PC-9 (cell line): ENCODE results near the gene RNU7-1.

Source experiments
- EZH2 ChIP-seq: fragments of 200-600 bp; sonication (generic); IDR thresholded peaks from 2 replicates; pipeline ENCODE4 v1.8.0; 2017; ENCODE audit warnings: antibody characterized with exemption, low read depth
- TF ChIP-seq, protein P1 (sequence below): fragments of 200-600 bp; sonication (generic); conservative IDR thresholded peaks from 2 replicates; pipeline ENCODE4 v1.6.1; 2017; ENCODE audit warnings: mixed run types, antibody characterized with exemption, mild to moderate bottlenecking, moderate library complexity

- TF ChIP-seq, protein P1, sequence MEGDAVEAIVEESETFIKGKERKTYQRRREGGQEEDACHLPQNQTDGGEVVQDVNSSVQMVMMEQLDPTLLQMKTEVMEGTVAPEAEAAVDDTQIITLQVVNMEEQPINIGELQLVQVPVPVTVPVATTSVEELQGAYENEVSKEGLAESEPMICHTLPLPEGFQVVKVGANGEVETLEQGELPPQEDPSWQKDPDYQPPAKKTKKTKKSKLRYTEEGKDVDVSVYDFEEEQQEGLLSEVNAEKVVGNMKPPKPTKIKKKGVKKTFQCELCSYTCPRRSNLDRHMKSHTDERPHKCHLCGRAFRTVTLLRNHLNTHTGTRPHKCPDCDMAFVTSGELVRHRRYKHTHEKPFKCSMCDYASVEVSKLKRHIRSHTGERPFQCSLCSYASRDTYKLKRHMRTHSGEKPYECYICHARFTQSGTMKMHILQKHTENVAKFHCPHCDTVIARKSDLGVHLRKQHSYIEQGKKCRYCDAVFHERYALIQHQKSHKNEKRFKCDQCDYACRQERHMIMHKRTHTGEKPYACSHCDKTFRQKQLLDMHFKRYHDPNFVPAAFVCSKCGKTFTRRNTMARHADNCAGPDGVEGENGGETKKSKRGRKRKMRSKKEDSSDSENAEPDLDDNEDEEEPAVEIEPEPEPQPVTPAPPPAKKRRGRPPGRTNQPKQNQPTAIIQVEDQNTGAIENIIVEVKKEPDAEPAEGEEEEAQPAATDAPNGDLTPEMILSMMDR: no peak
- TF ChIP-seq EZH2: no peak
These were observed 17.1 kb downstream of the RNU7-1 start for GRCh38 chr12:6960593-6961277.
